HEK293T (cell line): ENCODE data around the gene ANKRD11.
"Not testable (repeated sequence)": the region's sequence is repeated elsewhere in the genome, so short reads cannot be mapped to it uniquely, and the experiment has no call there.

Experiments used
- ARNT ChIP-seq: fragments of 450-650 bp; IDR thresholded peaks from 2 replicates; pipeline ENCODE4 v1.6.1; 2017; ENCODE audit warnings: mild to moderate bottlenecking
- BHLHE40 ChIP-seq: fragments of 450-650 bp; IDR thresholded peaks from 2 replicates; pipeline ENCODE4 v1.6.1; 2016; ENCODE audit warnings: mild to moderate bottlenecking, moderate library complexity, borderline replicate concordance
- CTBP1 ChIP-seq: fragments of 450-650 bp; IDR thresholded peaks from 2 replicates; pipeline ENCODE4 v1.6.1; 2016; ENCODE audit warnings: borderline replicate concordance
- FOXA1 ChIP-seq: fragments of 450-650 bp; IDR thresholded peaks from 2 replicates; pipeline ENCODE4 v1.6.1; 2016; ENCODE audit warnings: mild to moderate bottlenecking
- FOXM1 ChIP-seq: fragments of 450-650 bp; IDR thresholded peaks from 2 replicates; pipeline ENCODE4 v1.6.1; 2017; ENCODE audit warnings: mild to moderate bottlenecking, borderline replicate concordance
- L3MBTL2 ChIP-seq: fragments of 450-650 bp; conservative IDR thresholded peaks from 2 replicates; pipeline ENCODE4 v1.6.1; 2016; ENCODE audit warnings: mild to moderate bottlenecking
- NFRKB ChIP-seq: fragments of 450-650 bp; IDR thresholded peaks from 2 replicates; pipeline ENCODE4 v1.6.1; 2016; ENCODE audit warnings: mild to moderate bottlenecking, moderate library complexity
- SP1 ChIP-seq: fragments of 450-650 bp; IDR thresholded peaks from 2 replicates; pipeline ENCODE4 v1.6.1; 2017
- SUZ12 ChIP-seq: fragments of 450-650 bp; IDR thresholded peaks from 2 replicates; pipeline ENCODE4 v1.6.1; 2016; ENCODE audit warnings: mild to moderate bottlenecking
- TARDBP ChIP-seq: fragments of 450-650 bp; IDR thresholded peaks from 2 replicates; pipeline ENCODE4 v1.6.1; 2016
- ZNF384 ChIP-seq: fragments of 450-650 bp; IDR thresholded peaks from 2 replicates; pipeline ENCODE4 v1.6.1; 2016
- TF ChIP-seq, protein P1 (sequence below): fragments of 450-650 bp; IDR thresholded peaks from 2 replicates; pipeline ENCODE4 v1.6.1; 2016

DNA sequence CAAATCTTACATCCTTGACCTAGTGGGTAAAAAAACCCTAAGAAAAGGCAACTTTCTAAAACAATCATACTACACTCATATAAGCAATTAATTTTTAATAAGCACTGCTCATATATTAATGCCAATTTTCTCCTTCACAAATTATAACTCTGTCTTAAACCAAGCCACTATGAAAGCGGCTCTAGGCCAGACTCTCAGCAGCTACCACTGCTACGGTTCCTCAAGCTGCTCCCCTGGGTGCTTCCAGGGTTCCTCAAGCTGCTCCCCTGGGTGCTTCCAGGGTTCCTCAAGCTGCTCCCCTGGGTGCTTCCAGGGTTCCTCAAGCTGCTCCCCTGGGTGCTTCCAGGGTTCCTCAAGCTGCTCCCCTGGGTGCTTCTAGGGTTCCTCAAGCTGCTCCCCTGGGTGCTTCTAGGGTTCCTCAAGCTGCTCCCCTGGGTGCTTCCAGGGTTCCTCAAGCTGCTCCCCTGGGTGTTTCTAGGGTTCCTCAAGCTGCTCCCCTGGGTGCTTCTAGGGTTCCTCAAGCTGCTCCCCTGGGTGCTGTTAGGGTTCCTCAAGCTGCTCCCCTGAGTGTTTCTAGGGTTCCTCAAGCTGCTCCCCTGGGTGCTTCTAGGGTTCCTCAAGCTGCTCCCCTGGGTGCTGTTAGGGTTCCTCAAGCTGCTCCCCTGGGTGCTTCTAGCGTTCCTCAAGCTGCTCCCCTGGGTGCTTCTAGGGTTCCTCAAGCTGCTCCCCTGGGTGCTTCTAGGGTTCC, 35.8 kb downstream of the ANKRD11 start:
- TF ChIP-seq, protein P1, sequence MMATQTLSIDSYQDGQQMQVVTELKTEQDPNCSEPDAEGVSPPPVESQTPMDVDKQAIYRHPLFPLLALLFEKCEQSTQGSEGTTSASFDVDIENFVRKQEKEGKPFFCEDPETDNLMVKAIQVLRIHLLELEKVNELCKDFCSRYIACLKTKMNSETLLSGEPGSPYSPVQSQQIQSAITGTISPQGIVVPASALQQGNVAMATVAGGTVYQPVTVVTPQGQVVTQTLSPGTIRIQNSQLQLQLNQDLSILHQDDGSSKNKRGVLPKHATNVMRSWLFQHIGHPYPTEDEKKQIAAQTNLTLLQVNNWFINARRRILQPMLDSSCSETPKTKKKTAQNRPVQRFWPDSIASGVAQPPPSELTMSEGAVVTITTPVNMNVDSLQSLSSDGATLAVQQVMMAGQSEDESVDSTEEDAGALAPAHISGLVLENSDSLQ: not testable (repeated sequence)
- TF ChIP-seq SP1, CTBP1, NFRKB, ARNT, TARDBP, FOXM1, FOXA1, ZNF384, L3MBTL2, SUZ12, BHLHE40: not testable (repeated sequence)
